NB4 (cell line): ENCODE results near the gene EXOC4.

Source experiments
- DNase-seq: peaks from one replicate; pipeline ENCODE4 v3.0.0; 2010; ENCODE audit warnings: low read depth
- H3K4me3 ChIP-seq: one replicate; pipeline ENCODE4 v1.5.1; 2011; ENCODE audit warnings: mild to moderate bottlenecking, low read depth, low read length, moderate library complexity
- CTCF ChIP-seq: IDR thresholded peaks from one replicate; pipeline ENCODE4 v1.5.1; 2012; ENCODE audit warnings: low read depth, low read length
- MYC ChIP-seq: IDR thresholded peaks from 2 replicates; pipeline ENCODE4 v1.6.1; 2011; ENCODE audit warnings: low read depth, low read length
- POLR2A ChIP-seq: IDR thresholded peaks from 2 replicates; pipeline ENCODE4 v1.6.1; 2011; ENCODE audit warnings: mild to moderate bottlenecking; ENCODE audit not compliant: insufficient read length; ENCODE audit errors: extremely low read depth
- TF ChIP-seq, protein P1 (sequence below): IDR thresholded peaks from 2 replicates; pipeline ENCODE4 v1.6.1; 2011; ENCODE audit warnings: low read depth, low read length

Gene EXOC4

DNA sequence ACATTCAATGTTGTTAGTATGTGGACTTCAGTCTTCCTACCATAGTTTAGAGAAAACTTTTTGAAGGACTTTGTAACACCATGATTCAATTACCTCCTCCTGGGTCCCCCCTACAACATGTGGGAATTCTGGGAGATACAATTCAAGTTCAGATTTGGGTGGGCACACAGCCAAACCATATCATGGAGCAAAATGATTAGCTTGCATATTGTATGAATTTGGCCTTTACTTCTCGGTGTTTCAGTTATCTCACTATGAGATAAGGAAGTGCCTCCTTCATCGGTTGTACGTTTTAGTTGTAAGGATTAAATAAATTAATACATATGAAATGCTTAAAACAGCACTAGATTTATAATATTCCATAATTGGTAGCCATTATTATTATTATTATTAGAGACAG, 428.7 kb downstream of the EXOC4 start:
- DNase-seq = no peak
- TF ChIP-seq, protein P1, sequence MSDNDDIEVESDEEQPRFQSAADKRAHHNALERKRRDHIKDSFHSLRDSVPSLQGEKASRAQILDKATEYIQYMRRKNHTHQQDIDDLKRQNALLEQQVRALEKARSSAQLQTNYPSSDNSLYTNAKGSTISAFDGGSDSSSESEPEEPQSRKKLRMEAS = no peak
- TF ChIP-seq CTCF = no peak
- no peak for TF ChIP-seq POLR2A
- TF ChIP-seq MYC = no peak
- H3K4me3 ChIP-seq = no peak overlapping the region

- TF ChIP-seq CTCF = no peak
- H3K4me3 ChIP-seq = no peak overlapping the region
- DNase-seq = no peak
Observed at GRCh38 chr7:133682364-133683181, 429.7 kb downstream of the EXOC4 start.

- TF ChIP-seq, protein P1 = no peak
- TF ChIP-seq CTCF (no peak), MYC (no peak), POLR2A (no peak)
- no peak overlapping the region for H3K4me3 ChIP-seq
- DNase-seq = no peak
Observed at GRCh38 chr7:133683182-133683454, 430.2 kb downstream of the EXOC4 start.

DNA sequence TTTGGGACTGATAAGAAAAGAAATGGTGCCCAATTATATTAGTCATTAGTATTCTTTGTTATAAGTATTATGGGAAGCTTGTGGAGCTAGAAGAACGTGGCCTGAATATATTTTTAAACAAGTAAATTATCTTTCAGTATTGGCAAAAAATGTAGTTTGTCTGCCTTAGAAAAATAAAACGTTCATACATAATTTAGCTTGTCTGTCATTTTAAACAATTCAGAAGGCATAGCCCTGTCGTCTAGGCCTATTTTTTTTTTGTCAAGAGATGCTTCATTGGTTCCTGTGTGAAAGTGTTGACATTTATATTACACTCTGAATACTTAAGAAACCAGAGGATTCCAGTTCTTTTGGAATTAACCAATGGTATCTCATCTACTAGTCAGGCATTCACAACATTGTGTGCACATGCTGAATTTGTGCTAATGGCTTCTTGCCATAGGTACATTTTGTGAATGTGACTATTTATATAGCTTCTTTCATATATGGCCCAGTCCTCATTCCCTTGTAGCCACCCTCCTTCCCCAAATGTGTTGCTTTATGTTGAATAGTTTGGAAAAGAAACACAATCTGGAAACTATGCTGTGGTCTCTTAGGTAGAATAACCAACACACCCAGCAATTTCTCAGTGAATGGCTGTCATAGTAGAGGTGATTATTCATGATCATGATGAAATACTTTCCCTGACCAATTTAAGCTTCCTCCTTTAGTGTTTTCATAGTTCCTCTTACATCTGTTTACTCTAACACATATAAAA, 435.8 kb downstream of the EXOC4 start:
- DNase-seq = peak; percentile 71
- no peak for TF ChIP-seq POLR2A
- TF ChIP-seq CTCF = no peak
- TF ChIP-seq, protein P1 = no peak
- no peak for TF ChIP-seq MYC
- no peak overlapping the region for H3K4me3 ChIP-seq

DNA sequence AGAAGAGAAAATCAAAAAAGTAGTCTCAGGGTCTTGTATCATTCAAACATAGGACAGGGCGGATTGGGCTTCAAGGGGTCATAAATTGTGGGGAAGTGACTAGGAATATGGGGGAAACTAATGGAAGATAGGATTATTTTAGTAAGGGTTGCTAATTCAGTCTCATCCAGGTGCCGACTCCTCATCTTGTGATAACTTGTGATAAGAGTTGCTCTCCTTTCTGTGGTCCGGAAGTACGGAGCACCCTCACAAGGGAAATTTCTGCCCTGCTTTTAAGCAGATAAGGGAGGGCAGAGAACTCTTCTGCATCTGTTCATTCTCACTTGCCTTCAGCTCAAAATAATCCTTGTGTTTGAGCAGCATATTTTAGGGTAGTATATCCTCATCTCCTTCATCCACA, 437.9 kb downstream of the EXOC4 start:
- DNase-seq = no peak
- no peak overlapping the region for H3K4me3 ChIP-seq
- TF ChIP-seq, protein P1 = no peak
- no peak for TF ChIP-seq CTCF
- TF ChIP-seq MYC = no peak
- no peak for TF ChIP-seq POLR2A
